Caco-2 (cell line): ENCODE data around the gene DGKB. TPM values are rescaled to one million over a fixed set of nuclear protein-coding genes. Genes with fewer than 3 reads are reported as not detected.

Experiments used
- BruUV-seq: library from RNA; stranded (reverse); fragments of 400-500 nt; replicated peaks from 2 replicates; lab custom pipeline; 2021; lab: Mats Ljungman, UMichigan
- CTCF ChIA-PET: fragments of 300-600 bp; sonication (Branson Sonifier 250); formaldehyde crosslinking; loops from one replicate; lab custom pipeline; 2022; ENCODE audit warnings: antibody characterized with exemption; lab: Charles Lee
- POLR2A ChIA-PET: fragments of 300-600 bp; sonication (Branson Sonifier 250); formaldehyde crosslinking; loops from one replicate; lab custom pipeline; 2022; ENCODE audit warnings: antibody characterized with exemption; lab: Charles Lee
- DNase-seq, 2 experiments: peaks; one replicate each; pipeline versions ENCODE4 v3.0.0 to v3.0.0-alpha.2; 2020 to 2022
- H3K27me3 ChIP-seq: replicated peaks from 2 replicates; pipeline ENCODE4 v1.6.0; 2011; ENCODE audit warnings: low read length; ENCODE audit not compliant: control insufficient read depth, insufficient read depth
- H3K36me3 ChIP-seq: 2 replicates; pipeline ENCODE4 v1.5.1; 2011; ENCODE audit warnings: low read length; ENCODE audit not compliant: control insufficient read depth, insufficient read depth
- H3K4me1 ChIP-seq: fragments of 250-450 bp; sonication (Bioruptor Pico); 2 replicates; pipeline ENCODE4 v1.5.1; 2020; ENCODE audit warnings: mild to moderate bottlenecking
- H3K4me3 ChIP-seq: 2 replicates; pipeline ENCODE4 v1.5.1; 2011; ENCODE audit warnings: low read depth, mild to moderate bottlenecking, control low read depth, low read length
- H3K9me3 ChIP-seq: fragments of 250-450 bp; sonication (Bioruptor Pico); 2 replicates; pipeline ENCODE4 v1.5.1; 2020; ENCODE audit warnings: mild to moderate bottlenecking, moderate library complexity
- H3K27ac Mint-ChIP-seq: one replicate; pipeline ENCODE4 v1.8.0; 2022; ENCODE audit warnings: mixed read lengths; ENCODE audit not compliant: unreplicated experiment
- H3K27me3 Mint-ChIP-seq: one replicate; pipeline ENCODE4 v1.8.0; 2022; ENCODE audit warnings: mixed read lengths; ENCODE audit not compliant: insufficient read depth, unreplicated experiment
- H3K36me3 Mint-ChIP-seq: one replicate; pipeline ENCODE4 v1.8.0; 2022; ENCODE audit warnings: mild to moderate bottlenecking, mixed read lengths; ENCODE audit not compliant: insufficient read depth, unreplicated experiment
- H3K4me1 Mint-ChIP-seq: one replicate; pipeline ENCODE4 v1.8.0; 2022; ENCODE audit warnings: low read depth, mixed read lengths; ENCODE audit not compliant: unreplicated experiment
- H3K4me3 Mint-ChIP-seq: one replicate; pipeline ENCODE4 v1.8.0; 2022; ENCODE audit warnings: mild to moderate bottlenecking, moderate library complexity, mixed read lengths; ENCODE audit not compliant: unreplicated experiment
- H3K9me3 Mint-ChIP-seq: one replicate; pipeline ENCODE4 v1.8.0; 2022; ENCODE audit warnings: mixed read lengths; ENCODE audit not compliant: unreplicated experiment
- CTCF ChIP-seq, 2 experiments: fragments of 200-600 bp in 1 of 2; IDR thresholded peaks; 1 replicate in 1 of 2; 2 replicates in 1 of 2; pipeline versions ENCODE4 v1.5.1 to v1.8.0; 2011 to 2022; ENCODE audit warnings: antibody characterized with exemption in 1 of 2, control low read depth in 1 of 2, inconsistent platforms in 1 of 2, low read depth in 1 of 2, low read length in 1 of 2, mild to moderate bottlenecking in 1 of 2, moderate library complexity in 1 of 2; ENCODE audit not compliant: insufficient read depth in 1 of 2, severe bottlenecking in 1 of 2, unreplicated experiment in 1 of 2
- intact Hi-C: fragments of 100-400 bp; cut with micrococcal nuclease; formaldehyde crosslinking; loops from one replicate; pipeline ENCODE4 v1.10.0; 2022; ENCODE audit not compliant: unreplicated experiment
- total RNA-seq: library from RNA; stranded (reverse); gene quantifications from 2 replicates; pipeline ENCODE4 v1.2.3, GENCODE V29; 2022

DGKB gene
- total RNA-seq, 1 experiment from 2014 or later: 0.39 TPM

- Histone ChIP-seq H3K36me3 (no peaks in the 10 kb centered on the region), H3K9me3 (no peaks in the 10 kb centered on the region), H3K4me3 (no peak overlapping the region), H3K4me1 (no peaks in the 10 kb centered on the region), H3K27me3 (no peaks in the 10 kb centered on the region)
- Mint-ChIP-seq H3K4me3 (no peak overlapping the region), H3K9me3 (no peaks in the 10 kb centered on the region), H3K36me3 (no peaks in the 10 kb centered on the region), H3K4me1 (no peaks in the 10 kb centered on the region), H3K27me3 (no peaks in the 10 kb centered on the region), H3K27ac (no peak overlapping the region)
- ChIA-PET CTCF (no interaction called here), POLR2A (no interaction called here)
- no peak for DNase-seq
- intact Hi-C loops: no loop called here
- no TSS peak for BruUV-seq
- TF ChIP-seq CTCF (IDR thresholded peaks at IDR 0.05; ENCODE audit: insufficient read depth in 1 of 2, low read depth in 1 of 2, low read length in 1 of 2, severe bottlenecking in 1 of 2, unreplicated experiment in 1 of 2): no peak
Observed at GRCh38 chr7:14720785-14721184, 181.8 kb downstream of the DGKB start.

- Histone ChIP-seq H3K4me3 (no peak overlapping the region), H3K9me3 (no peaks in the 10 kb centered on the region), H3K27me3 (no peaks in the 10 kb centered on the region), H3K4me1 (no peaks in the 10 kb centered on the region), H3K36me3 (no peaks in the 10 kb centered on the region)
- DNase-seq: no peak
- ChIA-PET POLR2A (interaction anchor here (0.7 kb wide), 1 partner anchor 1497 kb away, joined by 3 read pairs; no protein-coding TSS in a partner anchor), CTCF (interaction anchor here (1.0 to 2.6 kb wide), 2 partner anchors 298 to 574 kb away, joined by 3 to 33 read pairs; no protein-coding TSS in a partner anchor)
- no peaks in the 10 kb centered on the region for H3K9me3 Mint-ChIP-seq
- H3K36me3 Mint-ChIP-seq: no peaks in the 10 kb centered on the region
- H3K27ac Mint-ChIP-seq: no peak overlapping the region
- H3K27me3 Mint-ChIP-seq: no peaks in the 10 kb centered on the region
- peaks cover 11% of the 10 kb centered on the region for H3K4me1 Mint-ChIP-seq
- TF ChIP-seq CTCF (IDR thresholded peaks at IDR 0.05; ENCODE audit: insufficient read depth in 1 of 2, low read depth in 1 of 2, low read length in 1 of 2, severe bottlenecking in 1 of 2, unreplicated experiment in 1 of 2): peak; percentile 19 to 49
- H3K4me3 Mint-ChIP-seq: no peak overlapping the region
- no TSS peak for BruUV-seq
- intact Hi-C loops: loop anchor here (1.0 to 10.0 kb wide), 4 partner anchors 207 to 1357 kb away; no protein-coding TSS in a partner anchor
Observed at GRCh38 chr7:14717816-14718215, 184.7 kb downstream of the DGKB start.

- intact Hi-C loops: loop anchor here (1.0 to 10.0 kb wide), 4 partner anchors 208 to 1358 kb away; no protein-coding TSS in a partner anchor
- Mint-ChIP-seq H3K27ac (no peak overlapping the region), H3K4me1 (peaks cover 11% of the 10 kb centered on the region), H3K36me3 (no peaks in the 10 kb centered on the region), H3K27me3 (peaks cover under 1% of the 10 kb centered on the region), H3K9me3 (no peaks in the 10 kb centered on the region), H3K4me3 (no peak overlapping the region)
- TF ChIP-seq CTCF (IDR thresholded peaks at IDR 0.05; ENCODE audit: insufficient read depth in 1 of 2, low read depth in 1 of 2, low read length in 1 of 2, severe bottlenecking in 1 of 2, unreplicated experiment in 1 of 2): no peak
- DNase-seq: no peak
- POLR2A ChIA-PET: no interaction called here
- Histone ChIP-seq H3K4me3 (no peak overlapping the region), H3K9me3 (no peaks in the 10 kb centered on the region), H3K4me1 (no peaks in the 10 kb centered on the region), H3K27me3 (no peaks in the 10 kb centered on the region), H3K36me3 (no peaks in the 10 kb centered on the region)
- BruUV-seq: no TSS peak
- CTCF ChIA-PET: interaction anchor here (1.0 to 2.6 kb wide), 2 partner anchors 299 to 575 kb away, joined by 3 to 33 read pairs; no protein-coding TSS in a partner anchor
Observed at GRCh38 chr7:14717169-14717568, 185.4 kb downstream of the DGKB start.
